Peyer's patch (tissue), 4 donors: Measurements from ENCODE around the gene ZMIZ2.

Experiments used
- CTCF ChIP-seq, 6 experiments: fragments of 450-650 bp in 4 of 6; fragments of 200-600 bp in 2 of 6; sonication (generic) in 1 of 6; IDR thresholded peaks; one replicate each; pipeline ENCODE4 v1.5.1; 2017 to 2019; ENCODE audit warnings: antibody characterized with exemption in 6 of 6, mild to moderate bottlenecking in 3 of 6, moderate library complexity in 1 of 6
- POLR2A ChIP-seq, 2 donors: fragments of 450-650 bp; IDR thresholded peaks; one replicate each; pipeline ENCODE4 v1.5.1; 2017; ENCODE audit warnings: antibody characterized with exemption in 2 of 2, mild to moderate bottlenecking in 2 of 2, moderate library complexity in 2 of 2

GRCh38 chr7:44796034-44796503, 47.4 kb downstream of the ZMIZ2 start:
- TF ChIP-seq CTCF (IDR thresholded peaks at IDR 0.05) (no peak), POLR2A (IDR thresholded peaks at IDR 0.05) (no peak)
